ENCODE results near the gene TTLL8. TPM values are rescaled to one million over a fixed set of nuclear protein-coding genes. Genes with fewer than 3 reads are reported as not detected.

Gene TTLL8
- total and polyA plus RNA-seq, 4 donors = not detected

- no peaks in the 10 kb centered on the region for H3K36me3 ChIP-seq (ENCODE audit: control insufficient read depth in 4 of 4, insufficient read depth in 3 of 4, low read depth in 1 of 4, low read length in 3 of 4)
- peaks cover 0 to 2% (median under 1%) of the 10 kb centered on the region in 4 donors for H3K27me3 ChIP-seq (ENCODE audit: control insufficient read depth in 4 of 4, insufficient read depth in 4 of 4, low read length in 3 of 4)
- no peak overlapping the region for H3K9ac ChIP-seq (ENCODE audit: low read depth in 1 of 2, low read length in 2 of 2)
- H3K4me3 ChIP-seq (ENCODE audit: low read depth in 1 of 3, low read length in 3 of 3) = no peak overlapping the region
- H3K4me1 ChIP-seq (ENCODE audit: control insufficient read depth in 4 of 4, insufficient read depth in 4 of 4, low read length in 3 of 4) = no peaks in the 10 kb centered on the region
- TF ChIP-seq ATF3 (IDR thresholded peaks at IDR 0.05) (no peak), CTCF (IDR thresholded peaks at IDR 0.05; ENCODE audit: low read depth, low read length, missing input control) (no peak), REST (IDR thresholded peaks at IDR 0.05) (no peak), JUND (IDR thresholded peaks at IDR 0.05) (no peak), FOXA1 (IDR thresholded peaks at IDR 0.05) (no peak), GABPA (IDR thresholded peaks at IDR 0.05 in 1 of 2, conservative IDR thresholded peaks at IDR 0.05 in 1 of 2) (no peak), FOXA2 (IDR thresholded peaks at IDR 0.05) (no peak), TAF1 (conservative IDR thresholded peaks at IDR 0.05) (no peak), RXRA (IDR thresholded peaks at IDR 0.05) (no peak), ZBTB33 (IDR thresholded peaks at IDR 0.05) (no peak), HNF4A (conservative IDR thresholded peaks at IDR 0.05) (no peak), MAX (IDR thresholded peaks at IDR 0.05) (no peak), HNF4G (IDR thresholded peaks at IDR 0.05) (no peak), NR2F2 (IDR thresholded peaks at IDR 0.05) (no peak)
- H3K27ac ChIP-seq (ENCODE audit: low read depth in 1 of 2, low read length in 2 of 2) = no peak overlapping the region
- WGBS = 75% methylated on average over 4 of the region's 4 CpGs
- DNase-seq (ENCODE audit: low spot score) = no peak
- H3K9me3 ChIP-seq (ENCODE audit: control insufficient read depth in 4 of 4, low read length in 3 of 4) = no peaks in the 10 kb centered on the region
Measured at GRCh38 chr22:50004918-50005317, 53.2 kb downstream of the TTLL8 start.

- Histone ChIP-seq H3K9me3 (ENCODE audit: control insufficient read depth in 4 of 4, low read length in 3 of 4) (no peaks in the 10 kb centered on the region), H3K4me1 (ENCODE audit: control insufficient read depth in 4 of 4, insufficient read depth in 4 of 4, low read length in 3 of 4) (peaks cover 0 to 3% (median 0%) of the 10 kb centered on the region in 4 donors), H3K27me3 (ENCODE audit: control insufficient read depth in 4 of 4, insufficient read depth in 4 of 4, low read length in 3 of 4) (no peaks in the 10 kb centered on the region), H3K36me3 (ENCODE audit: control insufficient read depth in 4 of 4, insufficient read depth in 3 of 4, low read depth in 1 of 4, low read length in 3 of 4) (no peaks in the 10 kb centered on the region), H3K4me3 (ENCODE audit: low read depth in 1 of 3, low read length in 3 of 3) (no peak overlapping the region), H3K27ac (ENCODE audit: low read depth in 1 of 2, low read length in 2 of 2) (no peak overlapping the region), H3K9ac (ENCODE audit: low read depth in 1 of 2, low read length in 2 of 2) (no peak overlapping the region)
- TF ChIP-seq HNF4A (conservative IDR thresholded peaks at IDR 0.05) (no peak), JUND (IDR thresholded peaks at IDR 0.05) (no peak), GABPA (IDR thresholded peaks at IDR 0.05 in 1 of 2, conservative IDR thresholded peaks at IDR 0.05 in 1 of 2) (no peak), ZBTB33 (IDR thresholded peaks at IDR 0.05) (no peak), REST (IDR thresholded peaks at IDR 0.05) (no peak), YY1 (IDR thresholded peaks at IDR 0.05) (no peak), FOXA2 (IDR thresholded peaks at IDR 0.05) (no peak)
- 80% methylated on average over 7 of the region's 7 CpGs for WGBS
- DNase-seq (ENCODE audit: low spot score) = peak; percentile 33
Measured at GRCh38 chr22:50002791-50003190, 55.3 kb downstream of the TTLL8 start.
